Nucleus accumbens (tissue), 56 donors: Measurements from ENCODE around the gene TRERF1.

ENCODE experiments used
- DNase-seq, 56 donors: peaks; one replicate each; lab custom pipeline; 2025; lab: John Stamatoyannopoulos, UW

TRERF1 gene

GRCh38 chr6:42316981-42317380 lies 134.7 kb downstream of the TRERF1 start:
- no peak for DNase-seq

- DNase-seq = peak in 2 of 56 donors; percentile 1 to 22
These were observed 135.4 kb downstream of the TRERF1 start for GRCh38 chr6:42315991-42316970.

DNA sequence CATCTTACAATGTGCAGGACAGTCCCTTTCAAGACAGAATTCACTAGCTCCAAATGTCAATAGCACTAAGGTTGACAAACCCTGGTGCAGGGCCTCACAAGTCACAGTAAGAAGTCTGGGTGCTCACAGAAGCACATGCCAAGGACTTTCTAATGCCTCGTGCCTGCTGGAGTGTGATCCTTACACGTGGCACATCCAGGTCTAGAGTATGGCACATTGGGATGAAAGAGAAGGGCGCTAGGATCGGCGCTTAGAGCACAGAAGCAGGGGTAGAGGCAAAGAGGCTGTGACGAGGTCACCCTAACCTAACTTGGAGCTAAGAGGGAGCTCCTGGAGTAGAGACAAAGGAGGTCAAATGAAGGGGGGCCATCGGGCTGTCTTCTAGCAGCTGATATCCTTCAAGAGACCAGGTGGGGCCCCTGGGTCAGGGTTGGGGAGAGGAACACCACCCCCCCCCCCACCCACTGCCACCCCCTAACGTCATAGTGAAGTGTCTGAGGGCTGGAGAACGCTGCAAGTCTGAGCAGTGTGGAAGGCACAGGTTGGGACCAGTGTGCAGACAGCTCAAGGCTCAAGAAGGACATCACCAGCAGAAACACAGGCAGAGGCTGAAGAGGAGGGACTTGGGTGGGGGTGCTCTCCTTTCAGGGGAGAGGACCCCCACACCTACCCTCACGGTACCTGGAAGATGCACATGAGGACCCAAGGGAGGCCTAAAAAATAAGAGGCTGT lies 136.3 kb downstream of the TRERF1 start:
- DNase-seq = no peak

- no peak for DNase-seq
These were observed 137.0 kb downstream of the TRERF1 start for GRCh38 chr6:42314571-42315258.

- no peak for DNase-seq
These were observed 137.7 kb downstream of the TRERF1 start for GRCh38 chr6:42313941-42314570.

DNA sequence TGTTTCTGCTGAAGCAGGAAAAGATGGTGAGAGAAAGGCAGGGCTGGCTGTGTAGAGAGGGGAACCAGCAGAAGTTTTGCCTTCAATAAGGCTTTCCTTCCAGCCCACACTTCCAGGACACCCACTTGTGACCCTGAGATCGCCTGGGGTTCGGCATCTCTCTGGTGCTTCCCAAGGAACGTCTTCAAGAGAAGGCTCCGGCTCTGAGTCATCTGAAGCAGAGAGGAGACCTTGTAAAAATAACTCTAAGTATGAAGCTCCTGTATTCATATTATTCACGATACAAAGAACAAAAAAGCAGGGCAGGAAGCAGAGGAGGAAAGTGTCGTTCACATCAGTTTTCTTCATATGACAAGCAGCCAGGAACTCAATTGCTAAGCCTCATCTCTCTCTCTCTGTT lies 138.7 kb downstream of the TRERF1 start:
- DNase-seq = peak in 32 of 56 donors; percentile 2 to 72 (median 24)

- DNase-seq = no peak
These were observed 144.6 kb downstream of the TRERF1 start for GRCh38 chr6:42307141-42307470.

- DNase-seq = no peak
These were observed 145.1 kb downstream of the TRERF1 start for GRCh38 chr6:42306439-42307140.

DNA sequence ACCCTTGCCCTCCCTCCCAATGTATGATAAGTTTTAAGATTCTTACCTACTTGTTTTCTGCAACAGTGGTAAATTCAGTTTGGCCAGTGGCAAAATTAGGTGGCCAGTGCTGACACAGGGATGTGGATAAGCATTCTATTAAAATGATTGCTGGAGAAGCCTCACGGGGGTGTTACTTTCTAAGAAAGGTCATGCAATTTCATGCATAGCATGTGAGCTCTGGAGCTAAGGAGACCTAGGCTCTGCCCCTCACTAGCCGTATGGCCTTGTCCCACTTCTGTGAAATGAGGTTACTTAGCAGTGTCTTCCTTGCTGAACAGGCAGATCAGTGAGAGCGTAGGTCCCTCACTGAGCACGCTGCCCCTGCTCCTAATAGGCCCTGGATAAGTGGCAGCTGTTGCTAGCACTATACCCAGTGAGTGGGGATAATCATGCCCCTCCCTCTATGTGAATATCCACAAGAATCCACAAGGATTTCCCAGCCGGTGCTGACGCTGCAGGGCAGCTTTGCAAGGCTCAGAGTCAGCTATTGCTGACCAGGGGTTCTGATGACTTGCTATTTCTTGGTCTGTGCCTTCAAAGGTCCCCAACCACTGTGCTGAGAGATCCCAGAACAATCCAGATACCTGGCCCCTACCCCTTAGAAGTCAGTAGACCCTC lies 147.5 kb downstream of the TRERF1 start:
- no peak for DNase-seq

DNA sequence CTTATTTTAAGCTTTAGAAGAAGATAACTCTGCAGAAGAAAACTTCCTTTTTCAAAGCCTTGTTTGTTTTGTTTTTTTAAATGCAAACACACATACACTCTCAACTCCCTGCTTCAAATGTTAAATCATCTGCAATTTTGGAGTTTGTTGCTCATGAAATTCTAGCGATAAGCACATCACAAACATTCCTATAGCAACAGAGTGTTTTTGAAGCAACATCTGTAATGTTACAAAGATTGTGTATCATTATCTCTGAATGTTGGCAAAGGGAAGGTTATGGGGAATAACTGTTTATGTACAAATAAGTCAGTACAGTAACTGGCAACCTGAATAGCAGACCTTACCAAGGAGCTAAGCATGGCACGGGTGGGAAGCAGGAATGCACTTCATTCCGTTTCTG lies 149.3 kb downstream of the TRERF1 start:
- DNase-seq = no peak

DNA sequence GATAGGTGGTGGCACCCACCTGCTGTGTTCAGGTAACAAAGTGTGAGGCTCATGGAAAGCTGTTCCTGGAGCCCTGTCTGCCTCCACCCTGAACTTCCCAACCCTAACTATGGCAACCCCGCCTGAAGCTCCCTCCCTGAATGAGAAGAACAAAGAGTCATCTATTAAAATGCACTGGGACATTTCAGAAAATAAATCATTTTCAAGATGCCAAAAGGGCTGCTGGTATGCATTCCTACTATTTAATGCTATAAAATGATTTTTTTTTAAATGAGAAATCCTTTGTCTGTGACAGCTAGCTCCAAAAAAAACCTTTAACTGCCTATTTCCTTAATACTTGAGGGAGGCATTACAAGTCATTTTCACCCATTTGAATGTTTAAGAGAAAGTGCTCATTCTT lies 149.7 kb downstream of the TRERF1 start:
- peak in 4 of 56 donors; percentile 3 to 15 (median 6) for DNase-seq

- no peak for DNase-seq
These were observed 151.0 kb downstream of the TRERF1 start for GRCh38 chr6:42300701-42301100.

GRCh38 chr6:42300185-42300584 lies 151.5 kb downstream of the TRERF1 start:
- no peak for DNase-seq

DNA sequence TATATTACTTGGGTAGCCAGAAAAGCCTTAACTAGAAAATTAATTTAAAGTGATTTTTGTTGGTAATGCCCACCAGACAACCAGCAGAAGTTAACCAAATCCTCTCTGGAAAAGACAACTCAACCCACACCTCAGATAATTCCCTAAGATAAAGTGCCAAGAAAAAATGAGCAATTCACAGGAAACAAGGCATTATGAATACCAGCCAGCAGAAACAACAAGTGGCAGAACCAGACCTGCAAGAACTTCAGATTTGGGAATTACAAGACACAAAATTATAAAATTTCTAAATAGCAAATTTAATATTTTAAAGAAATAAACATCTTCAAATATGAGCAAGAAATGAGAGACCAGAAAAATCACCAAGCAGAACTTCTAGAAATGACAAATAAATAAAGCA lies 154.1 kb downstream of the TRERF1 start:
- no peak for DNase-seq

DNA sequence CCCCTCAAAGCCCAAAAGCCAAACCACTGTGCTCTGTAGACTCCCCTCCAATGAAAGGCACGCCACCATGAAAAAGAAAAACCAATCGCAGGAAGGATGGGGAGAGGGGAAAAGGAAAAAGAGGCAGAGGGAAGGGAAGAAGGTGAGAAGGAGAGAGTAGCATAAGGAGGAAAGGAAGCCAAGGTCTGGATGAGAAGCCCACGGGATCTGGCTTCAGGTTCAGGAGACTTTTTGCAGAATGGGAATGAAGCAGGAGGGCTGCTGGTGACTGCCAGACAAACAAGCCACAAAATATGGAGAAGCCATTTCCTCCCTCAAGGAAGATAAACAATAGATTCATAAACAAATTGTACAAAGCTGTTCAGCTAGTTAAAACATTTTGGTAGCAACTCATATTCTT lies 155.1 kb downstream of the TRERF1 start:
- no peak for DNase-seq

DNA sequence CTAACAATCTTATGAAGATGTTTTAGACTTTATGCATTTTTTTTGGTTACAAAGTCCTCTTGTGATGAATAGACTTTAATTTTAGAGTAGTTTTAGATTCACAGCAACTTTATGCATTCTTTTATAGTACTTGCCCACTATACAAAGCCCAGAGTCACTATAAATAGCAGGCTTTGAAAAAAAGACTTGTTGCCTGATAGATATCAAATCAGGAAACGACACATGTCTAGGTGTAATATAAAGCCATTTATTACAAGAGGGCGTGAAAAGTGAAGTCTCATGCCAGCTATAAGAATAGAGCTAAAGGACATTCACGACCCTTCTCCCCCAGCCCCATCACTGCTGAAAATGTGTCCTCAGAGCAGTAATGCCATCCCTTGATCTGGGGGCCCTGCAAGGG lies 156.0 kb downstream of the TRERF1 start:
- DNase-seq = no peak

- DNase-seq = no peak
These were observed 156.5 kb downstream of the TRERF1 start for GRCh38 chr6:42295181-42295580.

- no peak for DNase-seq
These were observed 157.0 kb downstream of the TRERF1 start for GRCh38 chr6:42294759-42295158.

DNA sequence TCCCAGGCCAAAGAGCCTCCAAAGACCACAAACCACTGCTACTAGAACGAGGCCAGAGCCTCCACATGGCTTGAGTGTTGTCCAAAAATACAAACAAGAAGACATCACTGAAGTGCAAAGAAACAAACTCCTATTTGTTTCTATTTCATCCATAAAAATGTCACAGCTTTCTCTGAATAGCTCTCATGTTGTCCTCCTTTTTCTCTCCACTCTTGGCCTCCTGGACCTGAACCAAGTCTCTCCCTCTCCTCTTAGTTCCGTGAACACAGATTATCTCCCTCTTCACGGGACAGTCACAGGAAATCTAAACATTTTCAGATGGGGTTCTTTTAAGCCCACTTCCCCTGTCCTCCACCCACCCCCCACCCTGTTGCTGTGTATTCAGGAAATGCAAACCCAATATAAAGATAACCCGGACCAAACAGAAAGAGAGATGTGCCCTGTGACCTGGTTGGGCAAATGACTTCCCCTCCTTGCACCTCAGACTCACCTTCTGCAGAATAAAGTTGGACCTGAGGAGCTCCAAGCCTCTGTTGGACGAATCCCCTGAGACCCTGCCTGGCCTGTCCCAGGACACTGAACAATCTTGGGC lies 158.2 kb downstream of the TRERF1 start:
- no peak for DNase-seq
